Measurements from ENCODE around the gene FSTL5.

- TF ChIP-seq, protein P1, sequence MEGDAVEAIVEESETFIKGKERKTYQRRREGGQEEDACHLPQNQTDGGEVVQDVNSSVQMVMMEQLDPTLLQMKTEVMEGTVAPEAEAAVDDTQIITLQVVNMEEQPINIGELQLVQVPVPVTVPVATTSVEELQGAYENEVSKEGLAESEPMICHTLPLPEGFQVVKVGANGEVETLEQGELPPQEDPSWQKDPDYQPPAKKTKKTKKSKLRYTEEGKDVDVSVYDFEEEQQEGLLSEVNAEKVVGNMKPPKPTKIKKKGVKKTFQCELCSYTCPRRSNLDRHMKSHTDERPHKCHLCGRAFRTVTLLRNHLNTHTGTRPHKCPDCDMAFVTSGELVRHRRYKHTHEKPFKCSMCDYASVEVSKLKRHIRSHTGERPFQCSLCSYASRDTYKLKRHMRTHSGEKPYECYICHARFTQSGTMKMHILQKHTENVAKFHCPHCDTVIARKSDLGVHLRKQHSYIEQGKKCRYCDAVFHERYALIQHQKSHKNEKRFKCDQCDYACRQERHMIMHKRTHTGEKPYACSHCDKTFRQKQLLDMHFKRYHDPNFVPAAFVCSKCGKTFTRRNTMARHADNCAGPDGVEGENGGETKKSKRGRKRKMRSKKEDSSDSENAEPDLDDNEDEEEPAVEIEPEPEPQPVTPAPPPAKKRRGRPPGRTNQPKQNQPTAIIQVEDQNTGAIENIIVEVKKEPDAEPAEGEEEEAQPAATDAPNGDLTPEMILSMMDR (IDR thresholded peaks at IDR 0.05): no peak
- TF ChIP-seq POLR2A (IDR thresholded peaks at IDR 0.05): no peak
Observed at GRCh38 chr4:161937596-161937995, 226.2 kb downstream of the FSTL5 start.
